ENCODE results near the gene RNU5D-1.

The RNU5D-1 gene

GRCh38 chr1:44714532-44714931 lies 16.4 kb downstream of the RNU5D-1 start:
- H3K36me3 ChIP-seq (replicated peaks in 1 of 2; ENCODE audit: control insufficient read depth in 2 of 2, insufficient read depth in 2 of 2, low read length in 2 of 2): no peaks in the 10 kb centered on the region
- WGBS, 2 donors (ENCODE audit: extremely low coverage in 2 of 2, insufficient read length in 2 of 2, insufficient replicate concordance in 1 of 2): no CpG with 5 or more reads among the region's 7 CpGs
- H3K4me2 ChIP-seq (ENCODE audit: insufficient read depth, low read length, poor library complexity, severe bottlenecking): no peak overlapping the region

GRCh38 chr1:44713321-44713781 lies 17.6 kb downstream of the RNU5D-1 start:
- no peak overlapping the region for H3K4ac ChIP-seq (ENCODE audit: low read length)
- H2AFZ ChIP-seq (ENCODE audit: low read length): no peak overlapping the region
- no peak overlapping the region for H3K14ac ChIP-seq (ENCODE audit: low read length)
- no peak overlapping the region for H3K9ac ChIP-seq (ENCODE audit: low read depth, low read length, poor library complexity)
- DNase-seq (ENCODE audit: low spot score): no peak
- no peak overlapping the region for H3K23ac ChIP-seq (ENCODE audit: low read depth, low read length, poor library complexity)
- no peak overlapping the region for H3K27ac ChIP-seq (replicated peaks; ENCODE audit: low read length)
- H3K18ac ChIP-seq (ENCODE audit: low read length): no peak overlapping the region
- no peak overlapping the region for H3K4me2 ChIP-seq (ENCODE audit: insufficient read depth, low read length, poor library complexity, severe bottlenecking)
- no peak overlapping the region for H4K8ac ChIP-seq (ENCODE audit: low read depth, low read length)
- no peak overlapping the region for H2BK5ac ChIP-seq (ENCODE audit: low read length)
- H3K4me1 ChIP-seq (ENCODE audit: control insufficient read depth in 2 of 2, insufficient read depth in 1 of 2, low read depth in 1 of 2, low read length in 2 of 2): peaks cover 0 to 3% of the 10 kb centered on the region in 2 donors
- no peak overlapping the region for H2BK12ac ChIP-seq (ENCODE audit: low read length)
- no peaks in the 10 kb centered on the region for H3K36me3 ChIP-seq (replicated peaks in 1 of 2; ENCODE audit: control insufficient read depth in 2 of 2, insufficient read depth in 2 of 2, low read length in 2 of 2)
- no peaks in the 10 kb centered on the region for H3K27me3 ChIP-seq (ENCODE audit: control insufficient read depth in 3 of 3, insufficient read depth in 3 of 3, low read depth in 1 of 3, low read length in 3 of 3)
- H3K9me3 ChIP-seq (replicated peaks in 1 of 2; ENCODE audit: control insufficient read depth in 2 of 2, insufficient read depth in 1 of 2, low read depth in 1 of 2, low read length in 2 of 2): peaks cover 3 to 8% of the 10 kb centered on the region in 2 donors
- WGBS, 2 donors (ENCODE audit: extremely low coverage in 2 of 2, insufficient read length in 2 of 2, insufficient replicate concordance in 1 of 2): no CpG with 5 or more reads among the region's 6 CpGs
- no peak overlapping the region for H2AK5ac ChIP-seq (ENCODE audit: low read depth, low read length)
- no peak overlapping the region for H2BK120ac ChIP-seq (ENCODE audit: low read depth, low read length)
- H3K79me1 ChIP-seq (ENCODE audit: low read depth, low read length): no peaks in the 10 kb centered on the region
- H2BK15ac ChIP-seq (ENCODE audit: low read length): no peak overlapping the region
- no peak overlapping the region for H4K91ac ChIP-seq (ENCODE audit: low read depth, low read length, poor library complexity)
- H3K4me3 ChIP-seq (ENCODE audit: low read length in 2 of 2): no peak overlapping the region

More at GRCh38 chr1:44714532-44714931, 16.4 kb downstream of the RNU5D-1 start:
- Histone ChIP-seq H2BK5ac (ENCODE audit: low read length) (no peak overlapping the region), H3K4me1 (ENCODE audit: control insufficient read depth in 2 of 2, insufficient read depth in 1 of 2, low read depth in 1 of 2, low read length in 2 of 2) (peaks cover 0 to 3% of the 10 kb centered on the region in 2 donors), H3K27ac (replicated peaks; ENCODE audit: low read length) (no peak overlapping the region), H3K9me3 (replicated peaks in 1 of 2; ENCODE audit: control insufficient read depth in 2 of 2, insufficient read depth in 1 of 2, low read depth in 1 of 2, low read length in 2 of 2) (no peaks in the 10 kb centered on the region), H2BK12ac (ENCODE audit: low read length) (no peak overlapping the region), H3K4me3 (ENCODE audit: low read length in 2 of 2) (no peak overlapping the region), H3K14ac (ENCODE audit: low read length) (no peak overlapping the region), H2AK5ac (ENCODE audit: low read depth, low read length) (no peak overlapping the region), H3K18ac (ENCODE audit: low read length) (no peak overlapping the region), H4K8ac (ENCODE audit: low read depth, low read length) (no peak overlapping the region), H3K27me3 (ENCODE audit: control insufficient read depth in 3 of 3, insufficient read depth in 3 of 3, low read depth in 1 of 3, low read length in 3 of 3) (no peaks in the 10 kb centered on the region), H2BK15ac (ENCODE audit: low read length) (no peak overlapping the region), H3K23ac (ENCODE audit: low read depth, low read length, poor library complexity) (no peak overlapping the region), H3K4ac (ENCODE audit: low read length) (no peak overlapping the region), H3K9ac (ENCODE audit: low read depth, low read length, poor library complexity) (no peak overlapping the region), H3K79me1 (ENCODE audit: low read depth, low read length) (no peaks in the 10 kb centered on the region), H2AFZ (ENCODE audit: low read length) (peak overlapping the region; percentile 72), H4K91ac (ENCODE audit: low read depth, low read length, poor library complexity) (no peak overlapping the region), H2BK120ac (ENCODE audit: low read depth, low read length) (no peak overlapping the region)
- no peak for DNase-seq (ENCODE audit: low spot score)

- Histone ChIP-seq H2BK15ac (ENCODE audit: low read length) (no peak overlapping the region), H2AFZ (ENCODE audit: low read length) (no peak overlapping the region), H3K27ac (replicated peaks; ENCODE audit: low read length) (no peak overlapping the region), H3K4me2 (ENCODE audit: insufficient read depth, low read length, poor library complexity, severe bottlenecking) (no peak overlapping the region), H3K4ac (ENCODE audit: low read length) (no peak overlapping the region), H3K4me3 (ENCODE audit: low read length in 2 of 2) (no peak overlapping the region), H4K91ac (ENCODE audit: low read depth, low read length, poor library complexity) (no peak overlapping the region), H3K36me3 (replicated peaks in 1 of 2; ENCODE audit: control insufficient read depth in 2 of 2, insufficient read depth in 2 of 2, low read length in 2 of 2) (no peaks in the 10 kb centered on the region), H3K9ac (ENCODE audit: low read depth, low read length, poor library complexity) (no peak overlapping the region), H3K14ac (ENCODE audit: low read length) (no peak overlapping the region), H3K27me3 (ENCODE audit: control insufficient read depth in 3 of 3, insufficient read depth in 3 of 3, low read depth in 1 of 3, low read length in 3 of 3) (no peaks in the 10 kb centered on the region), H2BK12ac (ENCODE audit: low read length) (no peak overlapping the region), H3K79me1 (ENCODE audit: low read depth, low read length) (no peaks in the 10 kb centered on the region), H2BK5ac (ENCODE audit: low read length) (no peak overlapping the region), H4K8ac (ENCODE audit: low read depth, low read length) (no peak overlapping the region), H3K23ac (ENCODE audit: low read depth, low read length, poor library complexity) (no peak overlapping the region), H3K4me1 (ENCODE audit: control insufficient read depth in 2 of 2, insufficient read depth in 1 of 2, low read depth in 1 of 2, low read length in 2 of 2) (no peaks in the 10 kb centered on the region), H3K18ac (ENCODE audit: low read length) (no peak overlapping the region), H2AK5ac (ENCODE audit: low read depth, low read length) (no peak overlapping the region), H3K9me3 (replicated peaks in 1 of 2; ENCODE audit: control insufficient read depth in 2 of 2, insufficient read depth in 1 of 2, low read depth in 1 of 2, low read length in 2 of 2) (peaks cover 4 to 11% of the 10 kb centered on the region in 2 donors), H2BK120ac (ENCODE audit: low read depth, low read length) (no peak overlapping the region)
- no peak for DNase-seq (ENCODE audit: low spot score)
- no CpG with 5 or more reads among the region's 15 CpGs for whole genome bisulfite sequencing, 2 donors (ENCODE audit: extremely low coverage in 2 of 2, insufficient read length in 2 of 2, insufficient replicate concordance in 1 of 2)
These were observed 22.8 kb downstream of the RNU5D-1 start for GRCh38 chr1:44707959-44708831.

- no peak overlapping the region for H2AK5ac ChIP-seq (ENCODE audit: low read depth, low read length)
- H3K23ac ChIP-seq (ENCODE audit: low read depth, low read length, poor library complexity): no peak overlapping the region
- H3K9me3 ChIP-seq (replicated peaks in 1 of 2; ENCODE audit: control insufficient read depth in 2 of 2, insufficient read depth in 1 of 2, low read depth in 1 of 2, low read length in 2 of 2): peaks cover 4 to 11% of the 10 kb centered on the region in 2 donors
- H2BK12ac ChIP-seq (ENCODE audit: low read length): no peak overlapping the region
- H3K4me3 ChIP-seq (ENCODE audit: low read length in 2 of 2): no peak overlapping the region
- no peak overlapping the region for H3K18ac ChIP-seq (ENCODE audit: low read length)
- no peak overlapping the region for H2AFZ ChIP-seq (ENCODE audit: low read length)
- H2BK5ac ChIP-seq (ENCODE audit: low read length): no peak overlapping the region
- no peaks in the 10 kb centered on the region for H3K27me3 ChIP-seq (ENCODE audit: control insufficient read depth in 3 of 3, insufficient read depth in 3 of 3, low read depth in 1 of 3, low read length in 3 of 3)
- no peak overlapping the region for H2BK120ac ChIP-seq (ENCODE audit: low read depth, low read length)
- H3K14ac ChIP-seq (ENCODE audit: low read length): no peak overlapping the region
- no peaks in the 10 kb centered on the region for H3K79me1 ChIP-seq (ENCODE audit: low read depth, low read length)
- H3K36me3 ChIP-seq (replicated peaks in 1 of 2; ENCODE audit: control insufficient read depth in 2 of 2, insufficient read depth in 2 of 2, low read length in 2 of 2): no peaks in the 10 kb centered on the region
- no peak overlapping the region for H3K27ac ChIP-seq (replicated peaks; ENCODE audit: low read length)
- H2BK15ac ChIP-seq (ENCODE audit: low read length): no peak overlapping the region
- WGBS, 2 donors (ENCODE audit: extremely low coverage in 2 of 2, insufficient read length in 2 of 2, insufficient replicate concordance in 1 of 2): no CpG with 5 or more reads among the region's 6 CpGs
- H3K9ac ChIP-seq (ENCODE audit: low read depth, low read length, poor library complexity): no peak overlapping the region
- no peak overlapping the region for H4K8ac ChIP-seq (ENCODE audit: low read depth, low read length)
- no peak overlapping the region for H3K4me2 ChIP-seq (ENCODE audit: insufficient read depth, low read length, poor library complexity, severe bottlenecking)
- no peaks in the 10 kb centered on the region for H3K4me1 ChIP-seq (ENCODE audit: control insufficient read depth in 2 of 2, insufficient read depth in 1 of 2, low read depth in 1 of 2, low read length in 2 of 2)
- no peak overlapping the region for H3K4ac ChIP-seq (ENCODE audit: low read length)
- DNase-seq (ENCODE audit: low spot score): no peak
- no peak overlapping the region for H4K91ac ChIP-seq (ENCODE audit: low read depth, low read length, poor library complexity)
These were observed 23.7 kb downstream of the RNU5D-1 start for GRCh38 chr1:44707112-44707881.

All from neuronal stem cell (in vitro differentiated cells).